OCI-M2 (cell line): ENCODE data around the gene PLAGL2.
"Not testable (repeated sequence)": the region's sequence is repeated elsewhere in the genome, so short reads cannot be mapped to it uniquely, and the experiment has no call there.

Experiments
- DNase-seq: peaks from one replicate; lab custom pipeline; 2025; ENCODE audit not compliant: unreplicated experiment; lab: John Stamatoyannopoulos, UW

PLAGL2 gene

DNA sequence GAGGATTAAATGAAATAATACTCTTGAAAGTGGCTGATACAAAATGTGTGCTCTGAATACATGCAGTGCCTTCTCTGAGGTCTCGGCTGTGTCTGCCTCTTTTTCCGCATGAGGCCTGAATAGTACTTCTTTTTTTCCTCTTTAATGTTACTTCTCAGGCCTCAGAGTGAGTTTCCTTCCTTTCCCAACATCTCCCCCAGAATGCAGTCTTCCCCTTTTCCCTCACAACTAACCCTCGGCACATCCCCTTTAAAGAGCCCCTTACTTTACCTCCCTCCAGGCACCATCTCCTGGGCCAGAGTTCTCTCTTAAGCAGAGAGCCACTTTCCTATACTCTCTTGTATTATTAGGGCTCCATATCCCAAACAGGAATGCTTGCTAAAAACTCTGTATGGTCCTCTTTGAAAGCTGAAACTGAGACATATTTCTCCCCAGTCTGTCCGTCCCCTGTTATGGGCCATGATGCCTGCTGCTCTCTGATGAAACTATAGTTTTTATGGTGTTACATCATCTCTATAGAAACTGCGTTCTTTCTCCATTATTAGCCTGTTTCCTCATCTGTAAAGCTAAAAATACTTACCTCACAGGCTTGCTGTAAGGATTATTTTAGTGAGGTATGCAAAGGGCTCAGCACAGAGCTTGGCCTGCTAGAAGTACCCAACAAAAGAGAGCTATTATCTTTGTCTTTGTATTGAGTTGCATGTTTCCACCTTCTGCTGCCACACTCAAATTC lies 2.3 kb downstream of the PLAGL2 start:
- no peak for DNase-seq

DNA sequence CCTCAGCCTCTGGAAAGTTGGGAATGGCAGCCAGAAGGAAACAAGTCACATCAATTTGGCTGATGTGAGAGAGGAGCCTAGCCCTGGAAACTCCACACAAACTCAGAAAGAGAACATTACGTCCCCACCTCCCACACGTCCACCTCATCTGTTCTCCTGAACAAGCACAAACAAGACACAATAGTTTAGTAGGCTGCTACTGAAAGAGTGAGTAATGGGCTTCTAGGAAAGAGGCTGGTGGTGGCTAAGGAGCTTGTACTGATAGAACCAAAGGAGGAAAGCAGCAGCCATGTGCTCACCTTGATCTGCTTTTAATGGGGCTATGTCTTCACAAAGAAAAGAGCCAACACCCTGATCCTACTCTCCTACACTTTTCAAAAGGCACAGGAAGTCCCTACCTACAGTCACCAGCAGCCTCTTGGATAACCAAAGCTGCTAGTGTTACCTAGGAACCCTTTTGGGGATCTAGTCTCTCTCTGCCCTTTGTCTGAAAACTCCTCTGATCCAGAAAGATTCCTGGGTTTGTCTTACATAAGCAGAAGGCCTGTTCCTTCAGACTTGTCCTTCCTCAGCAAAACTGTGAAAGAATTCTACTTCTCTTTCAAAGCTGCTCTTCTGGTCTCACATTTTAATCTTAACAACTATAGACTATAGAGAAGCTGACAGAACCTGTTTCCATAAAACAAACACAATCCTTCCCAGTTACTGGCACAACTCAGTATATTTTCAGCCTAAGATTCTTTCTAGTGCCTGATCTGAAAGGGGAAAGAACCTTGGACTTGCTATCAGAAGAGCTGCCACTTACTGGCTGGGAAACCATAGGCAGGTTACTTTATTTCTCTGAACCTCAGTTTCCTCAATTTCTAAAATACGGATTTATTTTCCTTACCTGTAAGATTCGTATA lies 3.1 kb downstream of the PLAGL2 start:
- DNase-seq = no peak

DNA sequence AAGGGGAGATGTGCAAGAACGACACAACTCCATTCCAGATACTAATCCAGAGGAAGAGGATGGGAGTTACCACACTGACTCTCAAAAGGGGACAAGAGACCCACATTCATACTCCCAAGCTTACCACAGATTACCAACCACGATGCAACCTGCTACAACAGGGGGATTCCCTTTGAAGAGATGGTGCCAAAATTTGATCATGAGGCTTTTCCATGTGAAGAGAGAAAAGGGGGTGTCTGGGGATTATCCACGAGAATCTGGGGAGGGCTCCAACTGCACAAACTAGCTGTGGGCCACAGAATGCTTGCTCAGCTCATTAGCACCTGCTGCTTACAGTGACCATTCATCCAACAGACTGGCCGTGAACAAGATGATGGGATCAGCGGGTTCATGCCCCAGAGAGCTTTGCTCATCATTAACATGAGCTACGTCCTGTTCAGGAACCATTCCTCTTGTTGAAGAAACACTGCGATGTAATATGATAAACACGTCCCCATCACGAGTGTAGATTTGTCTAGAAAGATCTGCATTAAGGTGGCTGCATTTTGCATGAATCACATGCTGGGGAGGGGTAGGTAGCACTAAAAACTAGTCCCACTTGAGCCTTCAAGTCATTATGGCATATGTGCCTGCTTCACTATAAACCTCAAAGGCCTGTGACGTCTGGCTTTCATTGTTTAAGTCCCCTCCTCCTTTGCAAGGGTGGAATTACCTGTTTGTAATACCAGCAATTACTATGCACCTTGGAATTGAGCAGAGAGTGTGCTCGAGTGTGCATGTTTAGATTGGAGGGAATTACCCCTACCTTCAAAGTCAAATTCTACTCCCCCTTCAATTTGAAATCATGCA lies 4.0 kb downstream of the PLAGL2 start:
- no peak for DNase-seq

GRCh38 chr20:32201977-32202363 lies 5.6 kb downstream of the PLAGL2 start:
- DNase-seq = no peak

DNA sequence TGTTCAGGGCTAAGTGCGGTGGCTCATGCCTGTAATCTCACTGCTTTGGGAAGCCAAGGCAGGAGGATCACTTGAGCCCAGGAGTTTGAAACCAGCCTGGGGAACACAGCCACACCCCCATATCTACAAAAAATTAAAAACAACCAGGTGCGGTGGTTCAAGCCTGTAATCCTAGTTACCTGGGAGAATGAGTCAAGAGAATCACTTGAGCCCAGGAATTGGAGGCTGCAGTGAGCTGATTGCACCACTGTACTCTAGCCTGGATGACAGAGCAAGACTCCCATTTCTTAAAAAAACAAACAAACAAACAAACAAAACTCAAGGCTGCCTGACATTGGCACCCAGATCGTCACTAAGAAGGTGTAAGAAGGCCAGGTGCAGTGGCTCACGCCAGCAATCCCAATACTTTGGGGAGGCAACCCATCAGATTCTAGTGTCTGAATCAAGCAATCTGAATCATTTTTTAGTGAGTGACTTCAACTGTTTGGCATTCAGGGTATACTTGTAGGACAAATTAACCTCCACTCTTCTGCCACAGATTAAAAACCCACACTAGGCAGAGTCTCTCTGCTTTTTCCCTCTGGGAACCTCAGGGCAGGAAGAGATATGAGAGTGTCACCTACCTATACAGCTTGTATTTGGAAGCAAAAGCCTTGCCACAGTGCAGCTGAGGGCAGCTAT lies 6.1 kb downstream of the PLAGL2 start:
- DNase-seq = no peak

DNA sequence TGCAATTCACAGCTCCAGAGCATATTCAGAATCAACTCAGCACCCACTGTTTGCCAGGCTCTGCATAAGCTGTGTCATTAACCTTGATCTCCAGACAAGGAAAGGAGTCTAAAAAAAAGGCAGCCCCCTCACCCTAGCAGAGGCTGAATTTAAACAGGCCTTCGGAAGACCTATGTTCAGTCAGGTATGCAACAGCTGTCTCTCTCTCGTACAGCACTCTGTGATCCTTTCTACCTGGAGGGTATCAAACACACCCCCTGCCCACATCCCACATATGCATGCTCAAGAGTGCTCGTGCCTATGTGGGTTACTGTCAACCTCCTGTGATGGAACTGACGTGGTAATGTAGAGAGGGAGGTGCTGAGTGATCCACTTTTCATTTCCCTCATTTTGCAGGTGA lies 8.5 kb downstream of the PLAGL2 start:
- DNase-seq = no peak

DNA sequence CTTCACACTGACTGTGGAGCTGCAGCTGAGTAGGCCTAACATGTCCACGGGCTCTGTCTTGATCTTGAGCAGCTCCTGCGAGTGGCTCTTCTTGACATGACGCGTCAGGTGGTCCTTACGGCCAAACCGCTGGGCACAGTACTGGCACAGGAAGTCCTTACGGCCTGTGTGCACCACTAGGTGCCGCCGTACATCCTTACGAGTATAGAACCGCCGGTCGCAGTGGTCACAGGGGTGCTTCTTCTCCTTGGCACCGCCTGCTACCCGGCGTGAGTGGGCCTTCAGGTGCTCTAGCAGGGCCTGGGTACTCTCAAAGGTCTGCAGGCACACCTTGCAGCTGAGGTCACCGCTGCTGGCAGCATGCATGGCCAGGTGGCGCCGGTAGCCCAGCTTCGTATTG lies 10.4 kb downstream of the PLAGL2 start:
- not testable (repeated sequence) for DNase-seq

GRCh38 chr20:32196613-32197012 lies 10.9 kb downstream of the PLAGL2 start:
- DNase-seq = not testable (repeated sequence)

DNA sequence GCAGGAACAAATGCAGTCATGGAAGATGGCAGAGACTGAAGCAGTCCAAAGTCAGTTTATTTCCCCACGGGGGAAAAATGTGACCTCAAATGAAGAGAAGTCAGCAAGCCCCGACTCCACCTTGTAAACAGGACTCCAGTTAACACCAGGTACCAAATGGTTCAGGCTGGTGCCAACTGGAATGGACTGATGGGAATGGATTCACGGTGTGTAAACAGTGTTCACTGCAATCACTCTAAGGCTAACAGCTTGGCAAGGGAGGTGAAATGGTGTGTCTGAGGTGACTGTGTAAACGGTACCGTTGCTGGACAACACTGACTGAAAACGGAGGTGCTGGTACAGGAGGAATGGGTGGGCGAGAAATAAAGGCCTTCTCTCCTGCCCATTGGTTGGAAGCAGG lies 12.0 kb downstream of the PLAGL2 start:
- no peak for DNase-seq

DNA sequence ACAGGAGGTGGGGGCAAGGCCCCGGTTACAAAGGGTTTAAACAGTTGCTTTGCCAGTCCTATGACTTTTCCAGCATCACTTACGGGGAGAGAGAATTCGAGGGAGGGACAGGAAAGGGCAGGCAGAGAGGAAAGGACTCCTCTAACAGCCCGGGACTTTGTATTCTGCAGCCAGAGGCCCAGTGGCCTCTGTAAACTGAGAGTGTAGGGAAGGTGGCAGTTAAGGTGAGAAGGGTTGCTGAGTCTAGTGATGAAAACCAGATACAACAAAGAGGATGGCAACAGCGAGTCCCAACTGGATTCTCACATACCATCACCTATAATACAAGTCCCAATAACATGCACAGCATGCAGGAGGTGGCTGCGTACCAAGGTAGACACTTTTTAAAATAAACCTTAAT lies 13.5 kb downstream of the PLAGL2 start:
- DNase-seq = no peak

DNA sequence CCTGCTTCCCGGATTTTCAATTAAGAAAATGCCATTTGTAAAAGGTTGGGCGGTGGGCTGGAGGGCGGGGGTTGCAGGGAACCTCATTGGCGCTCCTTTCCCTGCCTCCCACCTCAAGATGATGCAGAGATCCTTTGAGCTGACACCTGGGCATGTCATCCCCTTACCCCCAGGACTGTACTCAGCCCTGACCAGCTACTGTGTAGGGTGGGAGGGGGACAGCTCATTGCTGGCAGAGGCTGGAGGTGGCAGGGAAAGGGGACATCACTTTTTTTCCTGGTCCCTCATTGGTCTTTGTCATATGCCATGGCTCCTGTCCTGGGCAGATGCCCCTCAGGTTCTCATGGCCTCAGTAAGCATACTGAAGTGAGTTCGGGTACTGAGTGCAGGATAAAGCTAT lies 14.2 kb downstream of the PLAGL2 start:
- DNase-seq = not testable (repeated sequence)

DNA sequence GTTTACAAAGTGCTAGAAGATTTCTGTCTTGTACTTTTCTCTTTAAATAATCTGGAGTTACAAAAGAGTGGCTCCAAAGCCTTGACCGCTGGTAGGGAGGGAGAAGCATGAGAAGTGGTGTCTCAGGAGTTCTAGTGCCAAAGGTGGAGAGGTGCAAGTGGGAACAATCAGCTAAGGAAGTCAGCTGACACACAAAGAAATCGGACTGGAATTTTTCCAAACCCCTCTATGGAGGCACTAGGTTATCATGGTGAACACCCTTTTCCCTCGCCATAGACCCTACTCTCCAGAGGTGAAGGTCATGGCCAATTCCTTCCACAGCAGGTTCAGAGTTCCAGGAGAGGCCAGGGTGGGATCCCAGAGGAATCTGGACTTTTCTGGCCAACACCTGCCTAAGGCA lies 14.8 kb downstream of the PLAGL2 start:
- DNase-seq = no peak

- DNase-seq = no peak
Measured at GRCh38 chr20:32191873-32192272, 15.7 kb downstream of the PLAGL2 start.

DNA sequence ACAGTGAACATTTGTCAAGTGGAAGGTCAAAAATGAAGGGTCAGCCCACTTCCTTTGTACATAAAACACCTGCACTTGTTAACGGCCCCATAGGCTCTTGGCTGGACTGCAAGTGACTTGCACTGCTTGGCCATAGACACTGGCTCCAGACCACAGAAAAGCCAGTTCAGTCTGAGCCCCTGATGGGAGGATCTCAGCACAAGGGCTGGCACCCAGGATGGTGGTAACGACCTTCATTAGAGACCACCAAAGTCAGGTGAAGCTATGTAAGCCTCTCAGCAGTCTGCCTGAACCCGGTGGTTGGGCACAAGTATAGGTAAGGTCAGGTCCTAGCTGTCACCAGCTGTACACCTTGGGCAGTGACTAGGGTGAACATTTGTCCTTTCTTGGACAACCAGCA lies 16.1 kb downstream of the PLAGL2 start:
- DNase-seq = no peak

DNA sequence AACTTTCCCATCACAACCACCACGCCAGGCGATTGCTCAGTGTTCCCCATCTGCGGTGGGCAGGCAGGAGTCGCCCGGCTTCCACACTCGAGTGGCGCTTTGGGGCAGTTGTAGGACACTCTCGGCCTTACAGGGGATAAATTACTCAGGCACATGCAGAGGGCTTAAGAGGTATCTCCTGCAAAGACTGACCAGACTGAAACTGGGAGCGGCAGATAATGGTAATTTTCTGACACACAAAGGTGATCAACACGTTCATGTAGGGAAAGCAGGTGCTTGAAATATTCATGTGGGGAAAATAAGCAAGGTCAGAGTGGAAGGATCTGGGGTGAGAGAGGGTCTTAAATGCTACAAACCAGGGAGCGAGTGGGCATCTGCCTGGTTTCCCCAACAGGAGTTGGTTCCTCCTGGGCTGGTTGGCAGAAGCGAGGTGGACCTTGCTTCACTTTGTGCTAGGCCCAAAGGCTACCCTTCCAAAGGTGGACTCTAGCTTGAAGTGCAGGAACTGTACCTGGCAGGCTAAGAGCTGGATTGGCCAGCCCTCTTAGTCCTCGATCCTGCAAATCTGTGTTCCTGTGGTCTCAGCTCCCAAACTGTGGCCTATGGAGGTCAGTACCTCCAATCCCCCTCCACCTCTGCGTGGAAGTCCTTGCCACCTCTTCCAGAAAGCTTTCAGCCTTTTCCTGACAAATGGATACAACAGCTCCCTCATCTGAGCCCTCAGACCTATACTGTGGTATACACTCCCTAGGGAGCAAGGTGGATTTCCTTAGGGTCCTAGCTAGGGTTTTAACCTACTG lies 16.7 kb downstream of the PLAGL2 start:
- no peak for DNase-seq

DNA sequence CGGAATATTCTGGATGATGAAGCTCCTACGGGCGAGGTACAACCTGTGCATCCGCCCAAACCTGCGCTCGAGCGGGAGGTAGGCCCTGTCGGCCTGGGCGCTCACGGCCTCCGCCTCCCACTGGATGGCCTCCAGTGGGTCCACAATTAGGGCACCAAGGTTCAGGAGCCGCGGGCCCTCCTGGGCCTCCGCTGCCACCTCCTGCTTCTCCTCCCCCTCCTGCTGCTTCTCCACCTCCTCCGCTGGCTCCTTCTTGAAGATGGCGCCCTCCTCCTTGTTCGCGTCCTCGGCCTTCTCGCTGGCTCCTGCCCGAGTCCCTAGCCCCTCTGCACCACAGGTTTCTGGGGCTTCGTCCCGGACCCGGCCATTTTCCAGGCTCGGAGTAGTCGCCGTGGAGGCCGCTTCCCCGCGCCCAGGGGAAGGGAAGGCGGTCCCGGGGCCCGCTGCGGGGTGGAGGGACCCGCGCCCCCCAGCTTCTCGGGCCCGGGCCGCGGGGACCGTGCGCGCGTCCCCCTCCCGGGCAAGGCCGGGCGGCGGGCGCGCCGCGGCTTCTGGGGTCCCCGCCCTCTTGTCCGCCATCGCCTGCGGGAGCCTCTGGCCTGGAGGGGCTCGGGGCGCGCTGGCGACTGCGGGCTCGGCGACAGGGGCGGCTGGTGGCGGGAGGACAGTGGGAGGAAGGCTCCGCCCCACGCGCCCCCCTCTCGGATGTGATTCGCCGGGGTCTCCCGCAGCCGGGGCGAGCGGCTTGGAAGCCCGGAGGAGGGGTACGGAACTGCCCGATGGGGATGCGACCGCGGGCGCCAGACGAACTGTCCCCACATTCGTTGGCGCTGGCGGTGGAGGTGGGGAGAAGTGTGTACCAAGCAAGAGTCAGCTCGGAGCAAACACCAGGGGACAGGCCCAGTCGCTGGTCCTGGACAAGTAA lies 17.6 kb downstream of the PLAGL2 start:
- DNase-seq = no peak

GRCh38 chr20:32189123-32189410 lies 18.5 kb downstream of the PLAGL2 start:
- no peak for DNase-seq

- DNase-seq = no peak
Measured at GRCh38 chr20:32188376-32189122, 19.0 kb downstream of the PLAGL2 start.

- DNase-seq = no peak
Measured at GRCh38 chr20:32186506-32186905, 21.0 kb downstream of the PLAGL2 start.
